GM21529 (cell line): ENCODE results near the gene IL2RA.
"Not testable (repeated sequence)": the region's sequence is repeated elsewhere in the genome, so short reads cannot be mapped to it uniquely, and the experiment has no call there.

Source experiments
- ATAC-seq: cut with Tn5 transposase; IDR thresholded peaks from one replicate; pipeline ENCODE4 v1.9.1; 2021; ENCODE audit not compliant: unreplicated experiment

Gene IL2RA

DNA sequence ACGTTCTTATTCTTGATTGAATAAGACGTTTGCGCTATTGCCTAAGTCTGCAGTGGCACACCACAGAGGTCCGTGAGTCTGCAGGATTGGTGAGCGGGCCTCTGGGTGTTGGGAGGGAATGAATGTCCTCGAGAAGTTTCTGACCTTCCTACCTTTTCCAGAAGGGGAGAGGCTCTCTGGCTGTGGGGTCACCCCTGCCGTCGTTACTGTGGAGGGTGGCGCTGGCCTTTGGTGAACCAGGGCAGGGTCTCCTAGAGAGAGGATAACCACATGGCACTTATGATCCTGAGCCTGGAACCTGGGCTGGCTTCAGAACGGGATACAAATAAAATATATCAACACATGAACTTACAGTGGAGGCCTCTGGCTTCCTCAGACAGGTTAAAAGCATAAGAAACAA is 98.6 kb downstream of the IL2RA start:
- ATAC-seq = no peak

DNA sequence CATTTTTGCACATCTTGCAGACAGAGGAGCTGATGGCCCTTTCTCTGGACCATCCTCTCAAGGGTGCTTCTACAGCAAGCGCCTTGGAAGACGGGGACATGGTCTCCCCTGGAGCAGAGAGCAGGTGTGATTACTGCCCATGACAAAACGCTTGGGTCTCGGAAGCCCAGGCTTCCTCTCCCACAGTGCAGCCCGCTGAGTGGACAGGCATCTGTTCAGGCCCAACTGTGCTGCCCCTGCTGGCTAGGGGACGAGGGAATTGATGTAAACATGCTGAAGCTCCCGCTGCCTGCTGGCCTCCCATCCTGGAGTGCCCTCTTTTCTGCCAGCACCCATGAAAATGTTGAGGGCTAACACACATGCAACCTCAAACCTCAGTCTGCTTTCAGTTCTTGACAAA is 99.1 kb downstream of the IL2RA start:
- no peak for ATAC-seq

DNA sequence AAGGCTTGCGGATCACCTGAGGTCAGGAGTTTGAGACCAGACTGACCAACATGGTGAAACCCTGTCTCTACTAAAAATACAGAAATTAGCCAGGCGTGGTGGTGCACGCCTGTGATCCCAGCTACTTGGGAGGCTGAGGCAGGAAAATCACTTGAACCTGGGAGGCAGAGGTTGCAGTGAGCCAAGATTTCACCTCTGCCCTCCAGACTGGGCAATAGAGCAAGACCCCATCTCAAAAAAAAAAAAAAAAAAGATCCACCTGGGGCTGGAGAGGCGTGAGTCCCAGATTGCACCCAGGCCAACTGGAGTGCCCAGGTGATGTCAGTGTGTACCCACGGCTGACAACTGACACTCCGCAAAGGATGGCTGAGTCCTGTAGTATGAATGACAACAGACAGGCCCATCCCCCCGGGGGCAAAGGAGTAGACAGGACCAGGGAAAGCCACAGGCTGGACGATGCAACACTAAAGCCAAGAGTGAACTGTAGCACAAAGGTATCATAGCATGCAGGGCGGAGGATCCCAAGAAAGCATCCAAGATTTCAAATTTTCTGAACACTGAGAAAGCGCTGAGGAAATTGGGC is 99.7 kb downstream of the IL2RA start:
- ATAC-seq = not testable (repeated sequence)

- ATAC-seq = no peak
Measured at GRCh38 chr10:5961405-5962100, 100.6 kb downstream of the IL2RA start.

DNA sequence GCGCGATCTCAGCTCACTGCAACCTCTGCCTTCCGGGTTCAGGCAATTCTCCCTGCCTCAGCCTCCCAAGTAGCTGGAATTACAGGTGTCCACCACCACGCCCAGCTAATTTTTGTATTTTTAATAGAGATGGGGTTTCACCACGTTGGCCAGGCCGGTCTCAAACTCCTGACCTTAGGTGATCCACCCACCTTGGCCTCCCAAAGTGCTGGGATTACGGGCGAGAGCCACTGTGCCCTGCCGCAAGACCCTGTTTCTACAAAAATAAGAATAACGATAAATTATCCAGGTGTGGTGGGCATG is 101.2 kb downstream of the IL2RA start:
- ATAC-seq = not testable (repeated sequence)
